IPS-NIHi11 (cell line): Measurements from ENCODE around the gene KCNQ1.
A peak's percentile ranks its signal among the peaks of the same experiment; 100 is the strongest.

Experiments
- DNase-seq: peaks from one replicate; pipeline ENCODE4 v3.0.0; 2012; ENCODE audit warnings: mixed read lengths, low spot score

Gene KCNQ1

DNA sequence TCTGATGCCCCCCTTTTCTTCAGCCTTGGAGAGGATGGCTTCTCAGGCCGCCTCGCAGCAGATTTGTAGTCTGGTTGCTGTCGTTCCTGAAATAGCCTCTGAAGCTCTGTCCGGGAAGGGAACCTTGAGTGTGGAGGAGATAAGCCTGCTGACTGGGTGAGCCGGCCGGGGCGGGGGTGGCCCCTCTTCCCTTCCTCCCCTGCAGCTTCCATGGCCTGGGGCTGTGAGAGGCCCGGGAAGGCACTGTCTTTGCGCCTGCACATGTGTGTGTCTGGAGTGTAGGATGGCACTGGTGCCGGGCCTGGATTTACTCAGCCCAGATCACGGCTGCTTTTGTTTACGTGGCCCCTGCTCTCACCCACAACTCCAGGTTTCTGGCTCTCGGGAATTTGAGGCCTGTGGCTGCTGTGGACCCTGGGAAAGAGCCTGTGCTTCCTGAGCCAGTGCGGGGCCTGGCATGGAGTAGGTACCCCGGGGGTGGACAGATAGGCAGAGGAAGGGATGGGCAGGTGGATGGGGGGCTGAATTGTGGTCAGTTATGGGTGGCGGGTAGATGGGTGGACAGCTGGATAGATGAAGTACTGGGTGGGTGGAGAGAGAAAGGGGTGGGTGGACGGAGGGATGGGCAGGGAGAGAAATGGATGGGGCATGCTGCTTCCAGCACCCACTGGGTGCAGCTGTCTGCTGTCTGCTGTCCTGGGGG, 16.6 kb downstream of the KCNQ1 start:
- peak; percentile 4 for DNase-seq

DNA sequence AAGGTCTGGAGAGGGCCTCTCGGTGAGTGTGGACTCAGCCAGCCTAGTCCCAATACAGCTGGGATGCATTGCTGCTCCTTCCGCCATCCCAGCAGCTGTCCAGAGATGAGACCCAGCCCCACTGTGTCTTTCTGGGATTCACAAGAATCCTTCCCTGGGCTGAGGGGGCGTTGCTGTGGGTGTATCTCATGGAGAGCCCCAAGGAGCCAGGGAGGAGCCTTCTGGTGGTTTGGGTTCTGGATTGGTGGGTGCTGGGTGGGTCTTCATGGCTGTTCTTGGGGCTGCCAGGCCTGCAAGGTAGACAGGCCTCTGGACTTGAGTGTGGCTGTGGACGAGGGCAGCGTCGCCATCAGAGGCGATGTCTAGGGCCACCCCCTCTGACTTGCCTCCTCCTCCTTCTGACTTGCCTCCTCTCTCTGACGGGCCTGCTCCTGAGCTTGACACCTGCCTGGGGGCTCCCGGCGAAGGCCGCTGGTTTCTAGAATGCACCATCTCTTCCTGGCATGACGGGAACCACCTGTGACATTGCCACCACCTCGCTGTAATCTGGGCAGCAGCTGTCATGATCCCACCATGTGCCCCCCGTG, 17.2 kb downstream of the KCNQ1 start:
- DNase-seq = peak; percentile 3

DNA sequence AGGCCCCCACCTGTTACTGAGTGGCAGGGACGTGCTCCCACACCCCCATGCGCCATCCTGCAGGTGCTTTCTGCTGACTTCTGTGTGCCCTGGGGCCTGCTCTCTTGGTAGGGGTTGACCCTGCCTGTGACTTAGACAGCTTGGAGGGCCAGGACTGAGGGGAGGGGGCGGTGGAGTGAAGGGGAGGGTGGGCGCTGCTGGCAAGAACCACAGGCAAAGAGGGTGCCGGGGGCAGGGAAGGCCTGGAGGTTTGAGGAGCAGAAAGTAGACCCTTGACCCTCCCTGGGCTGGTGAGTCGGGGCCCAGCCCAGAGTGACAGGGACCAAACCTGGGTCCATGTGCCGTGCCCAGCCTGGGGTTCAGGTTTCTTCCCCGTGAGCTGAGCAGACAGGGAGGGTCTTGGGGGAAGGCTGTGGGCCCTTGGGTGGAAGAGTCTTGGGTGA, 17.8 kb downstream of the KCNQ1 start:
- peak; percentile 4 for DNase-seq

DNA sequence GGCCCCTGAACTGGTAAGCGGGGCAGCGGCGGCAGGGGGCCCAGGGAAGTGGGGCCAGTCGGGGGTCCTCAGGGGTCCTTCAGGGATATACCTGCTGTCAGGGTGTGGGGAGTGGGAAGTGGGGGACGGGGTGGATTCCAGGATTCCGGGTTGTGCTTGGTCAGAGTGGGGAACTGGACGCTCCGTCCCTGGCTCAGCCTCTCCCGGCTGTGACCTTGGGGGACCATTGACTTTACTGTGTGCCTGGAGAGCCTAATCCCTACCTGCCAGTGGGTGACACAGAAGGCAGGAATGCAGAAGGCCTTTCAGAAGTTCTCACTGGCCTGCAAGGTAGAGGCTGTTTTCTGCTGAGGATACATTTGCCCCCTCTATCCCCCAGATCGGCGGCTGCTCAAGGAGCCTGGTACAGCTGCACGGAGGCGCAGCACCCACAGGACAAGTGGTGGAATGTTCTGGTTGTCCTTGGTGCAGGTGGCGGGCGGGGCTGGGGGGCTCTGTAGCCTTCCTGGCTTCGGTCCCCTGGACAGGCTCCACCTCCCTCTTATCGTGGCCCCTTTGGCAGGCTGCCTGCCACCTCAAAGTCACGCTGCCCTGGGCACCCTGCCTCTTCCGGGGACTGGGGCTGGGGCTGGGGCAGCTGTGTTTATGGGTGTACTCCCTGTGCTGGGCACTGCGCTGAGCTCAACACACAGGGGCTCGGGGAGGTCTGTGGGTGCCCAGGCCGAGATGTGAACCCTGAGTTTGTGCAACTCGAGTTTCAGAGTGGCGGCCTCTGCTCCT, 18.4 kb downstream of the KCNQ1 start:
- no peak for DNase-seq

DNA sequence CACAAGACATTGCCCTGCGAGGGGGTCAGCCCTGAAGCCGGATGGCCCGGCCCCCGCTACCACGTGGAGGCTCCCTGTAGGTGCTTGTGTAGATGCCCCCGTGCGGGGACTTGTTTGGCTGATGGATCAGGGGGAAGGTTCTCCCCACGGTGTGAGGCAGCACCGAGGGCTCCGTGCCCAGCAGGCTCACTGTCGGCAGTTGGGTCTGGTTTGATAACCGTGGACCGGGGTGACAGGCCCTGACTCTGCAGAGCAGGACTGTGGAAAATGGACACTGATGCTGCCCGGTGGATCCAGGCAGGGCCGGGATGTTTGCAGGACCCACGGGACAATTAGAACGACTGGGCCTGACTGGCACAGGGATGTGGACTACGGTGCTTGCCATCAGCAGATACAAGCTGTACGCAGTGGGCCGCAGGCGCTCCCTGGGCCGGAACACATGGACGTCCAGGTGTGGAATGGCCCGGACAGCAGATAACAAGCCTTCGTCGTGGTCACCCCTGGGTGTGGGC, 19.0 kb downstream of the KCNQ1 start:
- no peak for DNase-seq

DNA sequence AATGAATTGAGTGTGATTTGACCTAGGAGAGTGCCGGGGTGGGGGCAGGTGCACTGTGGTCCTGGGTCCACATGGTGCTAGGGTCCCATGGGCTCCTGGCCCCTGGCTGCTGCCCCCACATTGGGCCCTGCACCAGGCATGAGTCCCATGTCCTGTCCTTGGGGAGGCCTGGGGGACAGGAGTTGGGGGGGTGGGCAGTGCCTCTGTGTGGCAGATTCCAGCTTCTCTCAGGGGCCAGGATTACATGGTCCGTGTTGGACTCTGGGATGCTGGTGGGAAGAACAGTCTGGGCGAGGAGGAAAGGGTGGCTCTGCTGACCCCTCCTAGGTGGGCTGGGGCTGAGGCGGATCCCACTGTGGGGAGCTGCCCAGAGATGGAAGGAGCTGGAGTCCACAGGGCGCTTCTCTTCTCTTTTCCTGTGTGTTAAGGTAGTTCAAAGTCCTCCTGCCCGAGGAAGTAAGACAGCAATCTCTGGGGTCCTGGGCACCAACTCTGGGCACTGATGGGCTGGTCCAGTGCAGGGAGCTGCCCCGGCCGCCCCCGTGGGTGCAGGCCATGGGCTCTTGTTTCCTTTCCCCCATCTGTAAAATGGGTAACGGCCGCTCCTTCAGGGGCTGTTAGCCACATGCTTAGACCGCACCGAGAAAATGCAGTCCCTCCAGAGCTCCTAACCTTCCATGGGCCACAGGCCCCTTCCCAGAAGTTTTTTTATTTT, 19.8 kb downstream of the KCNQ1 start:
- no peak for DNase-seq

DNA sequence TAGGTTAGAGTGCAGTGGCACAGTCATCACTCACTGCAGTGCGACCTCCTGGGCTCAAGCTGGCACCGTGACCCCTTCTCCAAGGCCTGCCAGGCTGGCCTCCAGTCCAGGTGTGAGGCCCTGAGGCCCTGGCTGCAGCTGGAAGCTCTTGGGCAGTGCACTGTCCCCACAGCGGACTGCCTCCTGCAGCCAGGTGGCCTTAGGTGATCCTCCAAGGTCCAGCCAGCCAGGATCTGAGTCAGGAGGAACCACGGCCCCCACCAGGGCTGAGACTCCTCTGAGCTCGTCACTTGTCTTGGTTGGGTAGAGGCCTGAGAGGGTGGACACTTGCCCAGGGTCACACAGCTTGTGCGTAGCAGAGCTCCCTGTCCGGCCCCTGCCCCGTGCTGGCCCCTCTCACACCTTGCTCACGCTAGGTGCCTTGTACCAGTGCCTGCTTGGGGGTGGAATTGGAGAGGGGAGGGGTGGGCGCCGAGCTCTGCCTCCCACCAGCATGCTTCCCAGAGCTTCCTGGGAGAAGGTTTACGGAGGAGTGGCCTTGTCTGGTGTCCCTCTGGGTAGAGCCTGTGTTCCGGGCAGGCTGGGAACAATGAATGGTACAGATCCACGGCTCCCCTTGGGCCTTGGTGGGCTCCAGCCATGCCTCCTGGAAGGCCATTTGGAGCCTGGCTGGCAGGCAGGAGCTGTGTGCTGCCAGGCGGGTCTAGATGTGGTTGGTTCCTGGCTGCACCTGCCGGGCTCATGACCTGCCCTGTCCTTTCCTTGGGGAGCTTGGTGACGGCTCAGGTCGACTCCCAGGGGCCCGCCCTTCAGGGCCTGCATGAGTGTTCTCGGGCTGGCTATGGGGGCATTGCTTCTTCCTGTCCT, 20.6 kb downstream of the KCNQ1 start:
- DNase-seq = peak; percentile 21

DNA sequence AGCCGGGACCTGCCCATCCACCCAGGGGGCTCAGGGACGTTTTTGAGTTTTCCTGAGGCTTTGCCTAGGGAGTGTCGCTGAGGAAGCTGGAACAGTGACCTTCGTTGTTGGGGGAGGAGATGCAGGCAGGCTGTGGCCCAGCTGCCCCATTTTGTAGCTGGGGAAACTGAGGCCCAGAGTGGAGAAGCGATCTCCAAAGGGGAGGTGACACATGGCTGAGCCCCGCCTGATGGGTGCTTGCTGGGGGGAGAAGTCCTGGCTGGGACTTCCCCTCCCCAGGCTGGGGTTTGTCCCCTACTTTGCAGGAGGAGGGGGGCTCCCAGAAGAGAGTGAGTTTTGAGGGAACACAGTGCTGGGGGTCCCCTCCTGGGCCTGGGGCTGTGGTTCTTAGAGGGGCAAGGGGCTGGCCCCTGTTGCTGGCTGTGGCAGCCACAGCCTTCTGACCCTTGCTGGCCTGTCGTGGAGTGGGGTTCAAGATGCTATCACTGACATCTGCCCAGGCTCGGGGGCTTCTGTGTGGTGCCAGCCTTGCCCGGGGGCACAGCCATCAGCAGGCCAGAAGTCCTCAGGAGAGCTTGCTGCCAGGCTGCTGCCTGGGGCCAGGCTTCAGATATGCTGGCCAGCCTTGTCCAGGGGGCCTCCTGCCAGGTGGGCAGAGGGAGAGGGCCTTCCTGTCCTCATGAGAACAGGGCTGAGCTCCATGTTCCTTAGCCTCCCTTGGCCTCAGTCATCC, 21.4 kb downstream of the KCNQ1 start:
- no peak for DNase-seq

DNA sequence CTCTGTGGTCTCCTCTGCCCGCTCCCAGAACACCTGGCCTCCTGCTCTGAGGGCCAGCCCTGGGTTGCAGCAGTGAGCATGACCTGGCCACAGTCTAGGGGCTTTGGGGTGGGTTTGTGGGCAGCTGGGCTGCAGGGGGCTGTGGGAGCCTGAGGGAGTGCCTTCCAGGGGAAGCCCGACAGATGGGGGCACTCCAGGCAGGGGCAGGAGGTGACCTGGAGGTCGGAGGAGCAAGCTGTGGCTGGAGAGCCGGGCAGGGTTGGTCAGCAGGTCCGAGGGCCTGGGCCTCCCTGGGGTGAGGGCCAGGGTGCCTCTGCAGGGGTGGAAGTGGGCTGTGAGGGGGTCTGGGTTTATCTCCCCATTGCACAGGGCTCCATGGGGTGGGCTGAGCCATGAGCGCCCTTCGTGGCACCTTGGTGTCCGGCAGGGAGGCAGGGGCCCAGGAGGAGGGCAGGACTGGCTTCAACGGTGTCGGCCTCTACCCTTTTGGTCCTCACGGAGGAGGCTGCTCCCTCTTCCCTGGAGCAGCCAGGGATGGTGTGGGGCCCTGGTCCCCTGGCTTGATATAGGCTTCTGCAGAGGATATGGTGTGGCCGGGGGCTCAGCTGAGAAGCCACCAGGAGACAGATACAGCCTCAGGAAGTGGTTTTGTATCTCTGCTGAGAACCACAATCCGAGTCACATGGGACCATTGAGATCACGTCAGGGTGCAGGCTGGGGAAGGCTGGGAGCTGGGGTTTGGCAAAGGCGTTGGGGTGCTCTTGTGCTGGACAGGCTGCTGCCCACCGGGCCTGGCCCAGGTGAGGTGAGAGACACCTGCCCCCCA, 22.3 kb downstream of the KCNQ1 start:
- DNase-seq = no peak

DNA sequence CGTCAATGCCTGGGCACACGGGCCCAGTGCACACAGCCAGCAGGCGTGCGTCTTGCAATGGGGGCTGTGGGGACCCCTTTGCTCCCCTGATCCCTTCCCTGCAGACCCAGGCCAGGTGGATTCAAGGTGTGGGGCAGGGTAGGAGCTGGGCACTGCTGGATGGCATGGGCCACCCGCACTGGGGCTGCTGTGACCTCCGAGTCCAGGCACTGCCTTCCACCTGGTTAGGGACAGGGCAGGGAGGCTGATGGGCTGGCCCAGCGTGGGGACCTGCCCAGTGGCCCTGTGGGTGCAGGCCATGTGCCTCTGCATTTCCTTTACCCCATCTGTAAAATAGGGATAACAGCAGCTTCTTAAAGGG, 22.9 kb downstream of the KCNQ1 start:
- DNase-seq = no peak

DNA sequence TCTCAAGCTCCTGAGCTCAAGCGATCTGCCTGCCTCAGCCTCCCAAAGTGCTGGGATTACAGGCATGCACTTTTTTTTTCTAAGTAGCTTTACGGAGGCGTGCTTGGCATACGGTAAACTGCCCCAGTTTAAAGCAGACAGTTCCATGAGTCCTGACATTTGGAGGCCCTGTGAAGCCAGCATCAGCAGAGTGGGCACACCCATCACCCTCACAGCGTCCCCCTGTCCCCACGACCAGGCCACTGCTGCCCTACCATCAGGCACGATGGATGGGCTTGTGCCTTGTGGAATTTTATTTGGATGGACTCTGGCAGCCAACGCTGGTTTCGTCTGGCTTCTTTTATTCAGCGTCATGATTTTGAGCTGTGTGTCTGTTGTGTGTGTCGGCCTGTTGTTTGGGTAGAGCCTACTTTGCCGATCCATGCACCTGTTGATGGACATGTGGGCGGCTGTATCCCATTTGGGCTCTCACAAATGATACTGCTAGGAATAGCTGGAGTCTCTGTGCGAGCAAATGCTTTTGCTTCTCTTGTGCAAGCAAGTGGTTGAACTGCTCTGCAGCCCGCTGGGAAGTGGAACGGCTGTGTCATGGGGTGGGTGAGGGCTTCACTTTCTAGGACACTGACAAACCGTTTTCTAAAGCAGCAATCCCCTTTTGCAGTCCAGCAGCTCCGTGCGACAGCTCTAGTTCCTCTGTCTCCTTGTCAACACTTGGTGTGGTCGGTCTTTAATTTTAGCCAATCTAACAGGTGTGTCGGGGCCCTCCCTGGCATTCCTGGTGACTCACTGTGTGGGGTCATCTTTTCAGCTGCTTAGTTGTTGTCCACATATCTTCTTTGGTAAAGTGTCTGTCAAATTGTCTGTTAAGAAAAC, 23.8 kb downstream of the KCNQ1 start:
- no peak for DNase-seq

DNA sequence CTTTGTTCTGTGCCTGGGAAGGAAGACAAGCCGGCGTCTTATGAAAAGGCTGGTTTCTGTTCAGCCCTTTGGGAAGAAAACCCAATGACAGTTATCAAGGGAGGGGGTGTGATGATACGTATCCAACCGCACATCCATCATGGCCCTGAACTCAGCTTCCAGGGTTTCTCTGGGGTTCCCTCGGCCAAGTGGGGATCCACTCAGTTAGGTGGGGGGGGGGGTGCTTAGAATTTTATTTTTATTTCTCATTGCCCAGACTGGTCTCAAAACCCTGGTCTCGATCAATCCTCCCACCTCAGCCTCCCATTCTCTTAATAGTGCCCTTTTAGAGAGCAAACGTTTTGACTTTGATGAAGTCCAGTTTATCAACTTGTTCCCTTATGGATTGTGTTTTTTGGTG, 25.7 kb downstream of the KCNQ1 start:
- no peak for DNase-seq

DNA sequence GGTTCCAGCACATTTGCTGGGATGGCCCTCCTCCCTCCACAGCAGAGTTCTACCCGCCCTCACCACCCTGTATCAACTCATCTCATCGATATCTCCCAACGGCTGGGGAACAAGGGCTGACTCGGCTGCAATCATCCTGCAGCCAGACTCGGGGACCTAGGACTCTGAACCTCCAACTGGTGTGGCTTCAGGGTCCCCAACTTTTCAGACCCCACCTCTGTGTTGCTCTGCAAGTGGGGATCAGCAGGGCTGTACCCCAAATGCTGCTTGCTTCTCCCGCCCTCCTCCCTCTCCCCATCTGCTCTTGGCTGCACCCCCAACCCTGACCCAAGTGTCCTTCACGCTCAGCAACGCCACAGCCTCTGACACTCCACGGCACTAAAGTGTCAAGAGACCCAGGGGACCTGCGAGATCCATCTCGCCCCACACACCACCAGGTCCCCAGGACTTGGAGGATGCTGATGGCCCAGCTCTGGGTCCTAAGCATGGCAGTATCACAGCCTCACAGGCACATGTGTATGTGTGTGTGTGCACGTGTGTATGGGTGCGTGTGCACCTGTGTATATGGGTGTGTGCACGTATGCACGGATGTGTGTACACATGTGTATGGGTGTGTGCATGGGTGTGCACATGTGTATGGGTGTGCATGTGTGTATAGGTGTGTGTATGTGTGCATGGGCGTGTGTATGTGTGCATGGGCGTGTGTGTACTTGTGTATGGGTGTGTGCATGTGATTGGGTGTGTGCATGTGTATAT, 26.4 kb downstream of the KCNQ1 start:
- DNase-seq = no peak

DNA sequence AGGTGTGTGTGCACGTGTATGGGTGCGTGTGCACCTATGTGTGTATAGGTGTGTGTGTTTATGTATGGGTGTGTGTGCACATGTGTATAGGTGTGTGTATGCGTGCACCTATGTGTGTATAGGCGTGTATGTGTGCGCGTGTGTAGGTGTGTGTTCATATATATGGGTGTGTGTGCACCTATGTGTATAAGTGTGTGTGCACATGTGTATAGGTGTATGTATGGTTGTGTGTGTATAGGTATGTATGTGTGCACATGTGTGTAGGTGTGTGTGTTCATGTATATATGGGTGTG, 26.9 kb downstream of the KCNQ1 start:
- DNase-seq = no peak

DNA sequence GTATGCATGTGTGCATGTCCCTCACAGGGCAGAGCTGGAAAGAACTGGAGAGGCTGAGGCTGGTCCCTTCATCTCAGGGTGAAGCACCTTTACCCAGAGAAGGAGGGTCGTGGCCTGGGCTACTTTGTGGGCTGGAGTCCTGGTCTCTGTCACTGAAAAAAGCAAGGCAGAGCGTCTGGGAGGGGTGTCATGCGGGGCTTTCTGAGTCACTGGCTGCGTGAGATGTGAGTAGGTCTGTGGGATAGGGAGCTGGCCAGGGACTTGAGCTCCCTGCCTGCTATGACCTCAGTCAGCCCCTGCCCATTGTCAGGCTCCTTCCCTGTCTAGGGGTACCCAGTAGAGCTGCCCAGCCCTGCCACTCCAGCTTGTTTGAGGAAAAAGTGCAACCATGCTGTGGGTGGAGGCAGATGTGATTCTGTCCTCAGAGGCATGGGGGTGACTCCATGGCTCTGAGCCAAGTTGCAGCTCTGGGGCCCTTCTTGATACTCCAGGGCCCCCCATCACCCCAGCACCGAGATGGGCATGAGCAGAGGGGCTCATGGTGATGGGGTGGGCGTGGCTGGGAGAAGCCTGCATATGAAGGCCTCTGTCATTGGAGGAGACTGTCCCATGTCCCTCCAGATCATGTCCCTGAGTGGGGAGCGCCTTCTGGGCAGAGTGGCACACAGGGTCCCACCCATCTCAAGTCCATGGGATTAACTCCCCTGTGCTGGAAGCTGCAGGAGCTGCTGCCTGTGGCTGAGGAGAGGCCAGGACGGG, 27.8 kb downstream of the KCNQ1 start:
- no peak for DNase-seq

DNA sequence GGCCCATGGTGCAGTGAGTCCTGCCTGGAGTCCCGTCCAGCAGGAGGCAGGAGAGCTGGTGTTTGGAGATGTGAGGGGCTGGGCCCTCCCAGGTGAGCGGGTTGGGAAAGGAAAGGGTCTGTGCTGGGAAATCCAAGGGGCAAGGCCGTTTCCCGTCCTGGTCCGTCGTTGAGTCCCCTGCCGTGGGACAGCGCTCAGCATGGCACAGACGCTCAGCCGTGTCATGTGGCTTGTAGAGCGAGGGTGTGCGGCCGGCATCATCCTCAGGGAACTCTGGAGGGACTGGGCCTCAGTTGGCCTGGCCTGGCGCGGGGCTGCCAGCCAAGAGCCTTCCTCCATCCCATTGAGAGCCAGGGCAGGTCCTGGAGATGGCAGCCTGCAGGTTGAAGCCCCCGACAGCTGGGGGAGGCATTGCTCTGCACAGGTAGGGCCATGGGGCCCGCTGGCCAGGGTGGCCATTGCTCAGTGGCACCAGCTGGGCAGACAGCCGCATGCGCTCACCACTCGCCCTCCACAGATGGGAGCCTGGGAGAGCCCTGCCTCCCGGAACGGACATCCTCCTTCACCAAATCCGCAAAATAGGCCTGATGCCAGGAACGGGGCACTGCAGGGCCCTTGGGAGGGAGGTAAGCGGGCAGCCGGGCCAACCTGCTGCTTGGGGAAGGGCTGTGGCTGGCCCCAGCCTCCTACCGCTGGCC, 28.7 kb downstream of the KCNQ1 start:
- DNase-seq = peak; percentile 27
